Cardiac septum (tissue), 1 donor: ENCODE data around the gene PPP1R12A. TPM values are rescaled to one million over a fixed set of nuclear protein-coding genes. Genes with fewer than 3 reads are reported as not detected.
"Not testable (repeated sequence)": the region's sequence is repeated elsewhere in the genome, so short reads cannot be mapped to it uniquely, and the experiment has no call there.

Experiments
- DNase-seq: peaks from one replicate; pipeline ENCODE4 v3.0.0-alpha.2; 2020; ENCODE audit warnings: low spot score
- intact Hi-C: fragments of 100-400 bp; cut with DNase I; formaldehyde crosslinking; loops from one replicate; pipeline ENCODE4 v1.14.0; 2022
- long read RNA-seq: library from polyadenylated mRNA; unstranded; transcript quantifications from one replicate; pipeline ENCODE4 v2.0.0, GENCODE V29; 2021
- total RNA-seq: library from RNA; stranded (reverse); fragmentation: NEBNext Ultra II Directional; extraction: Animal tissue kit (Norgen Biotek cat#: 25700); gene quantifications from one replicate; pipeline ENCODE4 v1.2.1, GENCODE V29; 2021
- donor health status: DM: no; HTN: no; CAD: no.

PPP1R12A gene
- total RNA-seq = 63.3 TPM
- long read RNA-seq, partial matches to known transcripts = 26 of 87 reads
- long read RNA-seq, other reads (novel, unspliced or antisense) = 58 of 87 reads

DNA sequence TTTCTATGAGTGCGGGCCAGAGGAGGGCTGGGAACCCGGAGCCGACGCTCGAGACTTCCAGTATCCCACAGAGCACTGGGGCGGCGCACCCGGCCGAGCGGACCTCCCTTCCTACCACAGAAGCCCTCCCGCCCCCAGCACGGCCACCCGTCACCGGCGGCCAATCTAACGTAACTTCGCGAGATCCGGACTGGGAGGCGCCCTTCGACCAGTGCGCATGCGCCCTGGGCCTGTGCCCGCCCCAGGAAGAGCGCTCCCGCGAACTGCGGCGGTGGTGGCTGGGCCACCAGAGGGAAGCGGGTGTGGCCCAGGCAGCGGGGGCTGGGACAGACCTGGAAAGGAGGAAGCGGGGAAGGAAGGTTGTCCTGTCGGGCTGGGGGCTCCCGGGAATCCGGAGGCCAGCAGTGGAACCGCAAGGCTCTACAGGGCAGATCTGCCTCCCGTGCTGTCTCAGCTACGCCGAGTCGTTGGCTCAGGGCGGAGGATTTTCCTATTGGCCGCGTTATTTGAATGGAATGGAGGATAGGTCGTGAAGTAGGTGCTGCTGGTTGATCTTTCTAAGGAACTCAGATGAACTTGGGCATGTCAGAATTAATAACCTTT, at the start of gene PPP1R12A:
Gene PPP1R12A, minus strand, starts transcription at position 77 of the 603 bp plus-strand sequence. CDS start 166 bp downstream, outside the sequence.
- intact Hi-C loops = loop anchor here (1.0 to 10.0 kb wide), 3 partner anchors 120 to 251 kb away; partner anchors contain the start of gene PAWR
- peak; percentile 99 for DNase-seq

DNA sequence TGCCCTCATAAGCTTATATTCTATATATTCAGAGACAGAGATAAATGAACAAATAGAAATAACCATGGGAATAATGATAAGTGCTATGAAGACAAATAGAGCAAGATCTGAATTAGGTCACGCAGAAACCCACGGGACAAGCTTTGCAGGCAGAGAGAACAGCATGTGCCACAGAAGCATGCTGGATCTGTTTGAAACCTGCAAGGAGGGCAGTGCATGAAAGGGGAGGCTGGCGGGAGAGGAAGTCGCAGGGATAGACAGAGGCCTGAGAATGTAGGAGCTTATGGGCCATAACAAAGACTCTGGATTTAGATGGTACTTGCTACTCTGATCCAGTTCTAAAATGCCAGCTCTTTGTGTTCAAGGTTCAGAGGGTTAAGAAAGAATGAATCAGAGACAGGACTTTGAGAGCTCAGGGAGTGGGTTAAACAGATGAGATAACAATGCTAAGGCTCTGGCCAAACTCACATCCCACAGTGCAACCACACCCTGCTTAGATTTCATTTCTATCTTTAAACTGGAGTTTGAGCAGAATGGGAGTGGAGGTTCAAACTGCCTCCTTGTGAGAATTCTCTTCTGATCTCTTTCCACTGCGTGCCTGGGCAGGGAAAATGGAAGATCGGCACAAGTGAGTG, 49.2 kb upstream of the PPP1R12A start:
- no peak for DNase-seq
- intact Hi-C loops = loop anchor here (10.0 kb wide), 1 partner anchor 89 kb away; no protein-coding TSS in a partner anchor

DNA sequence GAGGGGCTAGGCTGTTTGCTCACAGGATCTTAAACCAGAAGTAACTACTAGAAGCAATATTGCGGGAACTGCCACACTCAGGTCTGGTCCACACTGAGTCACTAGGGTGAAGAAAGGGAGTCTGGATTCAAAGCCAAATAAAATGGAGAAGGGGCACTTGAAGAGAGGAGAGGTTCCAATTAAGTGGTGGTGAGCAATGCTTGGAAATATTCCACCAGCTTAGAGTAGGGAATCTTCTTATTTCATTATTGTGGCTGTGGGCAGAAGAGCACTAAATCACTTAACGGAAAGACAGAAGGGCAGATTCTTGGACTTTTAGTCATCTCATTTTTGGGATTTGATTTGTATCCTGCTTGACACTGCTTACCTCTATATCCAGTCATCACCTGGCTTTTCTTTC, 48.6 kb upstream of the PPP1R12A start:
- intact Hi-C loops = loop anchor here (10.0 kb wide), 1 partner anchor 89 kb away; no protein-coding TSS in a partner anchor
- no peak for DNase-seq

DNA sequence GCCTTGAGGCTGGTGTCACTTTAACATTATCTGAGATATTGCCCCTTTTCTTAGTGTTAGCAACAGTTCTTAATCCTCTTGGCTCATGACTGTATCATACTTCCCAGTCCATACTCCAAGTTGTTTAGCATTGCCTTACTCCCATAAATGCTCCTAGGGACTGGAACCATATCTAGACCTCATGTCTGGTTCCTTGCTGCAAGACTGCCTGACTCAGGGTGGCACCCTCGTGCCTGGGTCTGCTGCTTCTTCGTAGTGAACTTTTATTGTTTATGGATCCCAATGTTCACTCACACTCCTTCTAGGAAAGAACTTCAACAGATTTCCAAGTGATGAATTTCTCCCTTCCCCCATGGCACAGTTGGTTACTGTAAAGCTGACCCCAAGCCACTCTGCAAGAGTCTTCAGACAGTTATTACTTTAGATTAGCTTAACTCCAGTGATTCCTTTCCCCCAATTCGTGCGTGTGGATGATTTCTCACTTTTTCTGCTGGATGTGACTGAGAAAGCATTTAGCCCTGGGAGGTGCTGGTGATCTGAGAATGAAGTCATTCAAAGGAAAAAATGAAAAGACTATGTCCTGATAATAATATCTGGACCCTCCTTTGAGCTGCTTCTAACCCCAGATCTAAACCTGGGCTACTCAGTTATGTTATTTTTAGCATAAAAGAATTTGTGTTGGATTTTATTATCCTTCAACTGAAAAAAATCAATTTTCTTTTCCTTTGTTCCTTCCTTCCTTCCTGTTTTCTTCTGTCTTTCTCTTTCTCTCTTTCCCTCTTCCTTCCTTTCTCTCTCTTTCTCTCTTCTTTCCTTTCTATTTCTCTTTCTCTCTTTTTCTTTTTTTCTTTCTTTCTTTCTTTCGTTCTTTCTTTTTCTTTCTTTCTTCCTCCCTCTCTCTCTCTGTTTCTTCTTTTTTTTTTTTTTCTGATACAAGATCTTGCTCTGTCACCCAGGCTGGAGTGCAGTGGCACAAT, 47.5 kb upstream of the PPP1R12A start:
- intact Hi-C loops = loop anchor here (10.0 kb wide), 1 partner anchor 88 kb away; no protein-coding TSS in a partner anchor
- DNase-seq = no peak

DNA sequence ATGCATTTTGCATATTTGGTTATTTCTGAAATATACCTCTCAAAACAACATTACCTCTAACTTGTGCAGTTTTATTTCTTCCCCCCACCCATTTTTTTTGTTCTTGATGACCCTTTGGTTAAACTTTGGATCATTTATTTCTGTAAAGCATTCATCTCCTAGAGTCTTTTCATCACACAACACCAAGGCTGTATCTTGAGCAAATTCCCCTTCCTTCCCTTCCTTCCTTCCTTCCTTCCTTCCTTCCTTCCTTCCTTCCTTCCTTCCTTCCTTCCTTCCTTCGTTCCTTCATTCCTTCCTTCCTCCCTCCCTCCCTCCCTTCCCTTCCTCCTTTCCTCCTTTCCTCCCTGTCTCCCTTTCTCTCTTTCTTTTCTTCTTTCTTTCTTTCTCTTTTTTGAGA, 43.8 kb upstream of the PPP1R12A start:
- intact Hi-C loops = no loop called here
- no peak for DNase-seq

DNA sequence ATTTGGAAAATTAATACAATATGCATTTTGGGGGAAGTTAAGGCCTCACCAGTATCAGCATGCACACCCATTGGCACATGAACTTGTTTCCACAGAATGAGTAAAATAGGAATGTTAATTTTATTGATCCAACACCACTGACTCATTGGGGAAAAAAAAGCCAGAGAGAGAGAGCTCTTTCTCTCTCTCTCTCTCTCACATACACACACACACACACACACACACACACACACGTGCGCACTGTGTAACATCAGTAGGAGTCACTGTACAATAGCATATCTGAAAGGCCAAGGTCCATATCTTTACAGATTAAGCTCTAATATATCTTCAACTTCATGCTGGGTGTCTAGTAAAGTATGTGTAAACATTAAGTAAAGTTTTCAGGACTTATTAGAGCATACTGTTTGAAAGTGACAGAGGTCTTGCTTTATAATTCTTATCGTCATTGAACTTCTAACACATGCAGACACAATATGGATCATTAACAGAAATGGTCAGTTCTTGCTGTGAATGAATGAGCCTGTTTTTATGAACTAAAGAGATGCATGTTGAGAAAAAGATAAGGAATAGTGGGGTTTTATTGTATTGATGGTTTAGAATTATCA, 43.1 kb upstream of the PPP1R12A start:
- intact Hi-C loops, DNase-seq: not testable (repeated sequence)

DNA sequence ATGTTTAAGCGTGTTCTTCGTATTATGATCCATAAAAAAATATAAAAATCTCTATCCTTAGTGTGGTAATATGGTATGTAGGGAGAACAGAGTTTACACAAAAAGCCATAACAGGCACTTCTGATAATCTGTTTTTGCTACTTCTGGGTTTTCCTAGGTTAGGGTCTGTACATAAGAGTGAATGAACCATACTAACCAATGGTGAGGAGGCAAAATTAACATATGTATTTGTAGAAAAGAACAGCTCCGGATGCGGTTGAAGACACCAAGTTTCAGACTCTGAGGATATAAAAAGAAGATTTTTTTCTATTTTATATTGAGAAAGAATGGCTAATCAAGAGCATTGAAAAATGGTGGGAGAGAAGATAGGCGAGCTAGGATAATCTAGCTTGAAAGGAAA, 40.2 kb upstream of the PPP1R12A start:
- DNase-seq = no peak
- intact Hi-C loops = no loop called here

DNA sequence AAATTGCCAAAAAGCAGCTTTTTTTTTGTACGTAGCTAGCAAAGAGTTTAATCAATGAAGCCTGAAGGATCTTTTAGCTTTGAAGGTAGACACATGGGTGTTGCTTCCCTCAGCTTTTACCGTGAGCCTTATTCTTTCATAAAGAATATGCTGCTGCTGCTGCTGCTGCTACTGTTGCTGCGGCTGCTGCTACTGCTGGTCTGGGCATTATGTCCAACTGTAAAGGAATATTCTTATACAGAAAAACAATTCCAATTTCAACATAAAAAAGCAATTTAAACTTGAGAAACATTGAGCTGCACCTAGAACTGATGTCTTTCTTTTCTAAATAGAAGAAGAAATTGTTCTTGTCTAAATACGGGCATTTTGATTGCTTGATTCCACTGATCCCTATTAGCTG, 38.9 kb upstream of the PPP1R12A start:
- DNase-seq = no peak
- intact Hi-C loops = no loop called here

DNA sequence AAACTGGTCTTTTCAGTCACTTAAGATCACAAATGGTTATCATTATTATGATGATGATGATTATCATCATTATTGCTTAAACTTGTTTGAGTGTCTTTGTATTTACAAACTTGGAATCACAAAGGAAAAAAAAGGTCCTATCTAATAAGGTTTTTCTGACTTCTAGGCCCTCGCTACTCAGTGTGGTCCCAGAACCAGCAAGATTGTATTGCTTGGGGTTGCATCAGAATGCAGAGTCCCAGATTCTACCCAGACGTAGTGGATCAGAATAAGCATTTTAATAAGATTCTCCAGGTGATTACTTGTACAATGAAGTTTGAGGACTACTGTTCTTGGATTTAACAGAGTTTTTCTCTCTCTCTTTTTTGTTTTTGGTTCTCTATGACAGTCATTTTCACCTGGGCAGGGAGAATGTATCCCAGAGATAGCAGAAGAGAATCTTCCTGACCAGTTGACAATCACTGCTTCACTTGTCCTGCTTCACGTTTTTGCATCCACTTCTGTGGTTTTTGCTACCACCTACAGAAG, 29.3 kb upstream of the PPP1R12A start:
- DNase-seq = no peak
- intact Hi-C loops = no loop called here

DNA sequence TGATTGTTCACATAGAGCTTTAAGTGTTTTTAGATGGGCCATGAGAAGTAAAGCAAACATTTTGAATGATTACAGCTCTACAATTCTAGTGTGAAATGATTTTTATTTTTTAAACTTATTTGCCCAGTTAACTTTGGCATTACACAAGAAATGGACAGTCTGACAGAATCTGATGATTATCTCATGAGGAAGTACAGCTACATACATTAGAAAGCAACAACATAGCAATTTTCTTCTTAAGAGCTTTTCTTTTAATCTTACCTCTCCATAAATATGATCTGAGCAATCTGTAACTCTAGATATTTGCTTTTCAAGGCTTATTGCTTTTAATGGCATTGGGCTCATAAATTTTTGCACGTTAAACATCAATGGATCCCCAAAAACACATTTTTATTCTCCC, 26.5 kb upstream of the PPP1R12A start:
- intact Hi-C loops = no loop called here
- DNase-seq = no peak

DNA sequence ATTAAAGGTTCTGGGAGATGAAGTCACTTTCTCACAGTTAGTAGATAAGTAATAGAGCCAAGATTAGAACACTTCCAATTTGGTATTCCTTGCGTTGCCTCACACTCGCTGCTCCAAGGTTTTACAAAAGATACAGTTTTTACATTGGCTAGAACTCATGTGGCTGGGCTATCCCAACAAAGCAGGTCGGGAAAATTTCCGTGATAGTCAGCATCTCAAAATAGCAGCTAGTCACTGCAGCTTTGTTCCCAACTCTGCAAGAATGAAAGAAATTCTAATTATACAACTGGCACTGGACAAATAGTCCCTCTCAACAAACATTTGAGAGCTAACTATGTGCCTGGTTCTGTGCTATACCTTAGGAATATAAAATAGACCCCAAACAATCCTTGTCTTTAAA, 24.6 kb upstream of the PPP1R12A start:
- no peak for DNase-seq
- intact Hi-C loops = no loop called here

DNA sequence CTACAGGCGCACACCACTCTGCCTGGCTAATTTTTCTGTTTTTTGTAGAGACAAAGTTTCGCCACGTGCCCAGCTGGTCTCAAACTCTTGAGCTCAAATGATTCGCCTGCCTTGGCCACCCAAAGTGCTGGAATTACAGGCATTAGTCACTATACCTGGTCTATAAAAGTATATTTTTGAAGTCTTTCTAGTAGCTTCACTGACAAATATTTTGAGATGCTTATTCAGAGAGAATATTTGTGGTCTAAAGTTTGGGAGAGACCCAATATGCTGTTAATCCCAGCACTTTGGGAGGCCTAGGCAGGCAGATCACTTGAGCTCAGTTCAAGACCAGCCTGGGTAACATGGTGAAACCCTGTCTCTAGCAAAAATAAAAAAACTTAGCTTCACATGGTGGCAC, 22.0 kb upstream of the PPP1R12A start:
- intact Hi-C loops = no loop called here
- DNase-seq = no peak

DNA sequence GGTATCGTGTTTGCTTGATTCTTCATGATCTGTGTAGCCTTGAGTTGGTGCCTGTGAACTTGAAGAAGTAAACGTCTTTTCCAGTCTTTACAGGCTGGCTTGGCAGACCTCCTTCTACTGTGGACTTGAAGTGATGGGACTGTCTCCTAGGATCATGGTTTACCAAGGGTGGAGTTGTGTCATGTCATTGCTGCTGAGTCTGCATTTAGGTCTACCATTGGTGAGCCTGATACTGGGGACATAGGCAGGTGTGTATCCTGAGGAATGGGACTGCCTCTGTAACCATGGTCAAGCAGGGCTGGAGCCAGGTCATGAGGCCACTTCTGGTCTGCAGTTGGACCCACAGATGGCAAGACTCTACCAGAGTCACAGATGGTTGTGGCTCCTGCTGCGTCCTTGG, 20.7 kb upstream of the PPP1R12A start:
- DNase-seq = no peak

DNA sequence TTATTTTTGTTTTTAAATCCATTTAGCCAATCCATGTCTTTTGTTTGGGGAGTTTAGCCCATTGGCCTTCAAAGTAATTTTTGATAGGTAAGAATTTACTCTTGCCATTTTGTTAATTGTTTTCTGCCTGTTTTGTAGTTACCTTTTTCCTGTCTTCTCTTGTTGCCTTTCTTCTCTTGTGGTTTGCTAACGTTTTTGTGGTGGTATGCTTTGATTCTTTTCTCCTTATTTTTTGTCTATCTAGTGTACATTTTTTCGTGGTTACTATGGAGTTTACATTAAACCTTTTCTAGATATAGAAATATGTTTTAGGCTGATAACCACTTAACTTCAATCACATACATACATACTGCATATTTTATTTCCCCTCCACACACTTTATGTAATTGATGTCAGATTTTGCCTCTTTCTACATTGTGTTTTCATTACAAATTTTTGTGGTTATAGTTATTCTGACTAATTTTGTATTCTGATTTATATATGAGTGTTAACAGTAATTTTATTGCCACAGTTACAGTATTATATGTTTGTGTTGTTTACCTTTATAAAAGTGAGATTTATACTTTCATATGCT, 19.2 kb upstream of the PPP1R12A start:
- intact Hi-C loops = no loop called here
- DNase-seq = no peak

More for the DNA sequence above, 20.7 kb upstream of the PPP1R12A start:
- intact Hi-C loops = no loop called here

DNA sequence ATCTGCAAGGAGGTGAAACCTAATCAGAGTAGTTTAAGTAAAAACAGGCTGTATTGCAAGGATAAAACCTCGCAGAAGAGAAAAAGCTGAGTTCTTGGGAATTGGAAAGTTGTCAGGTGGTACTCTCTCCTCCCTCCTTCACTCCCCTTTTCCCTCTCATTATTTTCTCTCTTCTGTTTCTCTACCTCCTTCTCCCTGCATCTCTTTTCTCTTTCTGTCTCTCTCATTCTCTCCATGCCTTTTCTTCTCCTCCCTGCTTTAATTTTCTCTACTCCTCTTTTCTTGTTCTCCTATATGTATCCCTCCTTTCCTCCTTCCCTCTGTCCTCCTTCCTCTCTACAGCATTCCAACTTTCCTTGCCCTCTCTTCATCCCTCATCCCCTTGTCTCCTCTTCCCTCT, 14.2 kb upstream of the PPP1R12A start:
- DNase-seq = no peak
- intact Hi-C loops = no loop called here

DNA sequence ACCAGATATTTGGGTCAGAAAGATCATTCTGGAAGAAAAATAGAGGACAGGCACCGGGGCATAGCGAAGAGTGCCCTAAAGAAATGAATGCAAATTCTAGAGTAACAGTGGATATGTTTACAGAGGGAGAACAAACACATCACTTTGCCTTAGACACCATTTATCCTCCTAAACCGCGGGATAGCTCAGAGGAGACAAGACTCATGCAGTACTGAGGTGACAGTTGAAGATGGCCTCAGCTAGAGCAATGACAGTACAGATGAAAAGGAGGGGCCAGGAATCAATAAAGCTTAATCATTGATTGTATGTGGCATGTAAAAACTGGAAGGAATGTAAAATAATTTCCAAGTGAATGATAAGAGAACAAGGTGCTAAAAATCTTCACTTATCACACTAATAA, 10.5 kb upstream of the PPP1R12A start:
- no peak for DNase-seq
- intact Hi-C loops = no loop called here

DNA sequence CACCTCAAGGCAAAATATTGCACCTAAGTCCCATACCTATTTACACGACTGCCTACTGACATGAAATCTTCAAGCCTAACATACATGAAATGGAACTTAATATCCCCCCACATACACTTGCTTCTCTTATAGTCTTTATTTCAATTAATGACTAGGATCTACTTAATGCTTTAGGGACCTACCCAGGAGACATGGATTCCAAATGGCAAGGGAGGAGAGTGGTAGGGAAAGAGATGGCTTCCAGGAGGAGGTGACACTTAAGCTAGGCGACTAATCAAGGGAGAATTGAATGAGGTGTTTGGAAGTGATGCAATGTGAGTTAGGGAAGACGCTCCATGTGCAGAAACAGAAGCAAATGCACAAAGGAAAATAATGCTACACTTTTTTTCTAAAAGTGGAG, 9.7 kb upstream of the PPP1R12A start:
- intact Hi-C loops = no loop called here
- no peak for DNase-seq

DNA sequence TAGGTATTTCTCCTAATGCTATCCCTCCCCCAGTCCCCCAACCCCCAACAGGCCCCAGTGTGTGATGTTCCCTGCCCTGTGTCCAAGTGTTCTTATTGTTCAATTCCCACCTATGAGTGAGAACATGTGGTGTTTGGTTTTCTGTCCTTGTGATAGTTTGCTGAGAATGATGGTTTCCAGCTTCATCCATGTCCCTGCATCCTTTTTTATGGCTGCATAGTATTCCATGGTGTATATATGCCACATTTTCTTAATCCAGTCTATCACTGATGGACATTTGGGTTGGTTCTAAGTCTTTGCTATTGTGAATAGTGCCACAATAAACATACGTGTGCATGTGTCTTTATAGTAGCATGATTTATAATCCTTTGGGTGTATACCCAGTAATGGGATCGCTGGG, 7.9 kb upstream of the PPP1R12A start:
- DNase-seq, intact Hi-C loops: not testable (repeated sequence)

DNA sequence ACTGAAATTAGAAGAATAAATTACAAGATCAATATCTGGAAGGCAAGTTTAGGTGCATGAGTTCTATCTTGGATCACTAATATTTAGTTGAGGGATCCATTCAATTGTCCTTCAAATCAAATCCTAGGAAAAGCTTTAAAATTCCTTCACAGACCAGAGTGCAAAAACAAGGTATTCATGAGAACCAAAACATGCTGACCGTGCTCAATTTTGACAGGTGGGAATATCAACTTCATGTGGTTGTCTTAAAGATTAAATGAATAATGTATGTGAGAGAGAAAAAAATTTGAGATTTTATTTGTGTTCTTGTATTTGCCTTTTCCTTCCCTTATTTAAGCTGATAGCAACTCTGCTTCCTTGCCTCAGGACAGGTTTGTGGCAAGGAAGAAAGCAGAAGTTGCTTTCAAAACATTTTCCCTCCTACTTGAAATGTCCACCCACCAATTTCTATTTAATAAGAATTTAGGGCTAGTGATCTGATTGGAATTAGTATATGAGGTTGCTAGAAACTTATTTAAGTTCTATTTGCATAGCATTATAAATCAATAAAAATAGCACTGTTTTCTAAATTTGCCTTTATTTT, 4.9 kb upstream of the PPP1R12A start:
- intact Hi-C loops = loop anchor here (10.0 kb wide), 2 partner anchors 125 to 245 kb away; partner anchors contain the start of gene PAWR
- DNase-seq = no peak
